MCF 10A (cell line): ENCODE results near the gene SUPV3L1. TPM values are rescaled to one million over a fixed set of nuclear protein-coding genes. Genes with fewer than 3 reads are reported as not detected.

Experiments
- BruUV-seq: library from RNA; stranded (reverse); fragments of 400-500 nt; replicated peaks from 2 replicates; lab custom pipeline; 2021; lab: Mats Ljungman, UMichigan
- CTCF ChIA-PET: fragments of 300-600 bp; sonication (Branson Sonifier 250); formaldehyde crosslinking; extraction: SDS; loops from one replicate; lab custom pipeline; 2021; ENCODE audit warnings: antibody characterized with exemption, inconsistent platforms; lab: Yijun Ruan, JAX
- POLR2A ChIA-PET: fragments of 300-600, 350-650 bp; sonication (Branson Sonifier 250); formaldehyde crosslinking; extraction: SDS; loops from one replicate; lab custom pipeline; 2020; ENCODE audit warnings: antibody characterized with exemption, inconsistent platforms; lab: Yijun Ruan, JAX
- DNase-seq: peaks from one replicate; pipeline ENCODE4 v3.0.0-alpha.2; 2018; ENCODE audit not compliant: unreplicated experiment
- H3K27ac Mint-ChIP-seq: one replicate; pipeline ENCODE4 v1.8.0; 2022; ENCODE audit warnings: mild to moderate bottlenecking, low read depth, mixed read lengths; ENCODE audit not compliant: unreplicated experiment
- H3K27me3 Mint-ChIP-seq: one replicate; pipeline ENCODE4 v1.8.0; 2022; ENCODE audit warnings: mixed read lengths; ENCODE audit not compliant: insufficient read depth, unreplicated experiment
- H3K36me3 Mint-ChIP-seq: one replicate; pipeline ENCODE4 v1.8.0; 2022; ENCODE audit warnings: mild to moderate bottlenecking, moderate library complexity, mixed read lengths; ENCODE audit not compliant: insufficient read depth, unreplicated experiment
- H3K4me1 Mint-ChIP-seq: one replicate; pipeline ENCODE4 v1.8.0; 2022; ENCODE audit warnings: mixed read lengths; ENCODE audit not compliant: insufficient read depth, unreplicated experiment
- H3K4me3 Mint-ChIP-seq: one replicate; pipeline ENCODE4 v1.8.0; 2022; ENCODE audit warnings: mild to moderate bottlenecking, moderate library complexity, mixed read lengths; ENCODE audit not compliant: unreplicated experiment
- H3K9me3 Mint-ChIP-seq: one replicate; pipeline ENCODE4 v1.8.0; 2022; ENCODE audit warnings: mixed read lengths; ENCODE audit not compliant: unreplicated experiment
- intact Hi-C: fragments of 100-400 bp; cut with micrococcal nuclease; formaldehyde crosslinking; loops from 2 replicates; pipeline ENCODE4 v1.14.1; 2022
- total RNA-seq: library from RNA; stranded (reverse); gene quantifications from 2 replicates; pipeline ENCODE4 v1.2.3, GENCODE V29; 2022
- TF ChIP-seq, protein P1 (sequence below): fragments of 200-600 bp; IDR thresholded peaks from one replicate; pipeline ENCODE4 v1.8.0; 2022; ENCODE audit warnings: antibody characterized with exemption, mild to moderate bottlenecking; ENCODE audit not compliant: unreplicated experiment

The SUPV3L1 gene
- total RNA-seq, 1 experiment from 2014 or later = 73.6 TPM

DNA sequence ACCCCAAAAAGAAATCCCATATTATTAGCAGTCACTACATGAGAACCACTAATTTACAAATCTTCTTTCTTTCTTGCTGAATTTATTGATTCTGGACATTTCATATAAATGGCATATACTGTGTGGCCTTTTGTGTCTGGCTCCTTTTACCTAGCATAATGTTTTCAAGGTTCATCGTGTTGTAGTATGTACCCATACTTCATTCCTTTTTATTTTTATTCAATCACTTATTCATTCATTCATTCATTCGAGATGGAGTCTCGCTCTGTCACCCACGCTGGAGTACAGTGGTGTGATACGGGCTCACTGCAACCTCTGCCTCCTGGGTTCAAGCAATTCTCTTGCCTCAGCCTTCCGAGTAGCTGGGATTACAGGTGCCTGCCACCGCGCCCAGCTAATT, 34.2 kb upstream of the SUPV3L1 start:
- POLR2A ChIA-PET = no interaction called here
- no peaks in the 10 kb centered on the region for H3K9me3 Mint-ChIP-seq
- no peak for DNase-seq
- no peaks in the 10 kb centered on the region for H3K4me1 Mint-ChIP-seq
- H3K27ac Mint-ChIP-seq = no peak overlapping the region
- BruUV-seq = no TSS peak
- intact Hi-C loops = no loop called here
- H3K4me3 Mint-ChIP-seq = no peak overlapping the region
- TF ChIP-seq, protein P1, sequence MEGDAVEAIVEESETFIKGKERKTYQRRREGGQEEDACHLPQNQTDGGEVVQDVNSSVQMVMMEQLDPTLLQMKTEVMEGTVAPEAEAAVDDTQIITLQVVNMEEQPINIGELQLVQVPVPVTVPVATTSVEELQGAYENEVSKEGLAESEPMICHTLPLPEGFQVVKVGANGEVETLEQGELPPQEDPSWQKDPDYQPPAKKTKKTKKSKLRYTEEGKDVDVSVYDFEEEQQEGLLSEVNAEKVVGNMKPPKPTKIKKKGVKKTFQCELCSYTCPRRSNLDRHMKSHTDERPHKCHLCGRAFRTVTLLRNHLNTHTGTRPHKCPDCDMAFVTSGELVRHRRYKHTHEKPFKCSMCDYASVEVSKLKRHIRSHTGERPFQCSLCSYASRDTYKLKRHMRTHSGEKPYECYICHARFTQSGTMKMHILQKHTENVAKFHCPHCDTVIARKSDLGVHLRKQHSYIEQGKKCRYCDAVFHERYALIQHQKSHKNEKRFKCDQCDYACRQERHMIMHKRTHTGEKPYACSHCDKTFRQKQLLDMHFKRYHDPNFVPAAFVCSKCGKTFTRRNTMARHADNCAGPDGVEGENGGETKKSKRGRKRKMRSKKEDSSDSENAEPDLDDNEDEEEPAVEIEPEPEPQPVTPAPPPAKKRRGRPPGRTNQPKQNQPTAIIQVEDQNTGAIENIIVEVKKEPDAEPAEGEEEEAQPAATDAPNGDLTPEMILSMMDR = no peak
- H3K27me3 Mint-ChIP-seq = no peaks in the 10 kb centered on the region
- CTCF ChIA-PET = no interaction called here
- peaks cover 44% of the 10 kb centered on the region for H3K36me3 Mint-ChIP-seq

DNA sequence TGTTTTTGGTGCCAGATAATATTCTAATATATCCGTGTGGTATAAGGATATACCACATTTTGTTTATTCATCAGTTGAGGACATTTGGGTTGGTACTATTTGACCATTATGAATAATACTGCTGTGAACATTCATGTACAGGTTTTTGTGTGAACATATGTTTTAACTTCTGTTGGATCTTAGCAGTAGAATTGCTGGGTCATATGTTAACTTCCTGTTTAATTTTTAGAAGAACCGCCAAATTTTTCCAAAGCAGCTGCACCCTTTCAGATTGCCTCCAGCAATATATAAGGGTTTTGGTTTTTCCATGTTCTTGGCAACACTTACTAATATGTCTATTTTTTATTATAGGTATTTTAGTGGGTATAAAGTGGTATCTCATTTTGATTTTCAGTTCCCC, 33.3 kb upstream of the SUPV3L1 start:
- Mint-ChIP-seq H3K9me3 (no peaks in the 10 kb centered on the region), H3K36me3 (peaks cover 45% of the 10 kb centered on the region), H3K27me3 (no peaks in the 10 kb centered on the region), H3K27ac (no peak overlapping the region), H3K4me1 (no peaks in the 10 kb centered on the region), H3K4me3 (no peak overlapping the region)
- POLR2A ChIA-PET = no interaction called here
- no TSS peak for BruUV-seq
- CTCF ChIA-PET = no interaction called here
- TF ChIP-seq, protein P1 = no peak
- intact Hi-C loops = no loop called here
- no peak for DNase-seq

DNA sequence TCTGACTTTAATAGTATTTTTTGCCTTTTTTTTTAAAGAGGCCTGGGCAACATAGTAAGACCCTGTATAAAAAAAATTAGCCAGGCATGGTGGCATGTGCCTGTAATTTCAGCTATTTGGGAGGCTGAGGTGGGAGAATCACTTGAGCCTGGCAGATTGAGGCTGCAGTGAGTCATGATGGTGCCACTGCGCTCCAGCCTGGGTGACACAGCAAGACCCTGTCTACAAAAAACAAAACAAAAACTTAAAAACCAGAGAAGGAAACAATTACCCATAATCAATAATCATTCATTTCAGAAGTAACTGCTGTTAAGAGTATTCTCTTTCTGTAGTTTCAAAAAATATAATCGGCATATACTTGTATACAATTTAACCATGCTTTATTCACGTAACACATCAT, 28.1 kb upstream of the SUPV3L1 start:
- CTCF ChIA-PET = interaction anchor here (1.3 kb wide), 1 partner anchor 11 kb away, joined by 3 read pairs; no protein-coding TSS in a partner anchor
- H3K4me3 Mint-ChIP-seq = no peak overlapping the region
- TF ChIP-seq, protein P1 = no peak
- peaks cover 6% of the 10 kb centered on the region for H3K4me1 Mint-ChIP-seq
- H3K9me3 Mint-ChIP-seq = no peaks in the 10 kb centered on the region
- no peak overlapping the region for H3K27ac Mint-ChIP-seq
- BruUV-seq = no TSS peak
- H3K27me3 Mint-ChIP-seq = no peaks in the 10 kb centered on the region
- intact Hi-C loops = no loop called here
- DNase-seq = no peak
- POLR2A ChIA-PET = interaction anchor here (0.6 to 1.3 kb wide), 3 partner anchors 9 to 28 kb away, joined by 3 to 4 read pairs (median 3); partner anchors contain the start of gene SUPV3L1
- H3K36me3 Mint-ChIP-seq = peaks cover 27% of the 10 kb centered on the region

DNA sequence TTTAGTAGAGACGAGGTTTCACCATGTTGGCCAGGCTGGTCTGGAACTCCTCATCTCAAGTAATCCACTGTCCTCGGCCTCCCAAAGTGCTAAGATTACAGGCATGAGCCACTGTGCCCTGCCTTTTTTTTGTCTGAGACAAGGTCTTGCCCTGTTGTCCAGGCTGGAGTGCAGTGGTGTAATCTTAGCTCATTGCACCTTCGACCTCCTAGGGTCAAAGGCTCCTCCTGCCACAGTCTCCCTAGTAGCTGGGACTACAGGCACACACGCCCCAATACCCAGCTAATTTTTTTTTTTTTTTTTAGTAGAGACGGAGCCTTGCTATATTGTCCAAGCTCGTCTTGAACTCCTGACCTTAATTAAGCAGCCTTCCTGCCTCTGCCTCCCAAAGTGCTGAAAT, 26.8 kb upstream of the SUPV3L1 start:
- Mint-ChIP-seq H3K27ac (no peak overlapping the region), H3K9me3 (no peaks in the 10 kb centered on the region), H3K27me3 (no peaks in the 10 kb centered on the region), H3K4me3 (no peak overlapping the region), H3K36me3 (peaks cover 39% of the 10 kb centered on the region), H3K4me1 (peaks cover 6% of the 10 kb centered on the region)
- no peak for DNase-seq
- no TSS peak for BruUV-seq
- ChIA-PET CTCF (no interaction called here), POLR2A (interaction anchor here (1.0 to 1.3 kb wide), 2 partner anchors 10 to 28 kb away, joined by 3 to 5 read pairs; no protein-coding TSS in a partner anchor)
- intact Hi-C loops = no loop called here
- TF ChIP-seq, protein P1 = no peak
